Measurements from ENCODE around the gene H2AZ1. TPM values are rescaled to one million over a fixed set of nuclear protein-coding genes. Genes with fewer than 3 reads are reported as not detected.

Gene H2AZ1
- total and polyA plus RNA-seq, 9 of the 15 experiments (the other 6 are each of a cell fraction or from before 2014, with no cell fraction given): 605 to 4,380 (median 768) TPM

DNA sequence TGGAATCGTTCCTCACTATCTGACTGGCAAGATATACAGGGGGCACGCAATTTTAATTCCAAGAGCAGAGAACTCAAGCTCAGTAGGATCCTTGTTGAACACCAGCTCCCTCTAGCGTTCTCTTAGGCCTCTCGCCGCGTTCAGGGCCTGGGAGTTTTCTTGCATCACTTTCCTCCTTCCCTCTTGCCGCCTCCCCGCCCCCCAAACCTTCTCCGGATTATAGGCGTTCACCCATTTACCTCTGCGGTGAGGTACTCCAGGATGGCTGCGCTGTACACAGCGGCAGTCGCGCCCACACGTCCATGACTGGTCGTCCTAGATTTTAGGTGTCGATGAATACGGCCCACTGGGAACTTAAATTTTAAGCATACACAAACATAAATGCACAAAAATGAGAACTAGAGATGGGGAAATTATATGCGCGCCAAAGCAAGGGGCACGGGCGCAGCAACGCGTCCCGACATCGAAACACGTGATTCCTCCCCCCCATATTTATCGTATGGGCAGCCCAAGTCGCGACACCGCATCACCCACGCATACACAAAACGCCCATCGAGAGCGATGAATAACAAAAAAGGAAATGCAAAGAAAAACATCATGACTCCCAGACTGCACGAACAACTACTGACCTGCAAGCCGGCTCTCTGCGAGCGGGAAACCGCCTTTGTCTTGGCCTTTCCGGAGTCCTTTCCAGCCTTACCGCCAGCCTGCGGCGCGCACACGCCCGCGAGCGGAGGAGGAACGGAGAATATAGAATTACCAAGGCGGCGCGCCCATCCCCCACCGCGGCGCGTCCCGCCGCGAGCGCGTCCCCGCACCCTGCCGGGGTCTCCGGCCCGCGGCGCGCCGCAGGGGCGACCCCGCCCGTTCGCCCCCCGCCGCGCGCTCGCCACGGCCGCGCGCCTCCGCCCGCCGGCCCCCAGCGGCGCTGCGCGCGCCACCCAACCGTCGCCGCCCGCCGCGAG, 759 bp downstream of the H2AZ1 start (continued):
- peak; percentile 30; the same call in 1 of the 2 replicates for TF ChIP-seq TFE3 (CRISPR knock-in tag; IDR thresholded peaks at IDR 0.05)
- no peak for TF ChIP-seq NR4A1 (CRISPR knock-in tag; IDR thresholded peaks at IDR 0.05)
- TF ChIP-seq NR4A1 (tag; IDR thresholded peaks at IDR 0.05): no peak
- no peak for TF ChIP-seq YBX1 (IDR thresholded peaks at IDR 0.05)
- TF ChIP-seq BHLHE40 (IDR thresholded peaks at IDR 0.05; ENCODE audit: low read length): 0 out of 2 replicates have a peak, but pooled peaks have one; percentile 9
- TF ChIP-seq, protein P1, sequence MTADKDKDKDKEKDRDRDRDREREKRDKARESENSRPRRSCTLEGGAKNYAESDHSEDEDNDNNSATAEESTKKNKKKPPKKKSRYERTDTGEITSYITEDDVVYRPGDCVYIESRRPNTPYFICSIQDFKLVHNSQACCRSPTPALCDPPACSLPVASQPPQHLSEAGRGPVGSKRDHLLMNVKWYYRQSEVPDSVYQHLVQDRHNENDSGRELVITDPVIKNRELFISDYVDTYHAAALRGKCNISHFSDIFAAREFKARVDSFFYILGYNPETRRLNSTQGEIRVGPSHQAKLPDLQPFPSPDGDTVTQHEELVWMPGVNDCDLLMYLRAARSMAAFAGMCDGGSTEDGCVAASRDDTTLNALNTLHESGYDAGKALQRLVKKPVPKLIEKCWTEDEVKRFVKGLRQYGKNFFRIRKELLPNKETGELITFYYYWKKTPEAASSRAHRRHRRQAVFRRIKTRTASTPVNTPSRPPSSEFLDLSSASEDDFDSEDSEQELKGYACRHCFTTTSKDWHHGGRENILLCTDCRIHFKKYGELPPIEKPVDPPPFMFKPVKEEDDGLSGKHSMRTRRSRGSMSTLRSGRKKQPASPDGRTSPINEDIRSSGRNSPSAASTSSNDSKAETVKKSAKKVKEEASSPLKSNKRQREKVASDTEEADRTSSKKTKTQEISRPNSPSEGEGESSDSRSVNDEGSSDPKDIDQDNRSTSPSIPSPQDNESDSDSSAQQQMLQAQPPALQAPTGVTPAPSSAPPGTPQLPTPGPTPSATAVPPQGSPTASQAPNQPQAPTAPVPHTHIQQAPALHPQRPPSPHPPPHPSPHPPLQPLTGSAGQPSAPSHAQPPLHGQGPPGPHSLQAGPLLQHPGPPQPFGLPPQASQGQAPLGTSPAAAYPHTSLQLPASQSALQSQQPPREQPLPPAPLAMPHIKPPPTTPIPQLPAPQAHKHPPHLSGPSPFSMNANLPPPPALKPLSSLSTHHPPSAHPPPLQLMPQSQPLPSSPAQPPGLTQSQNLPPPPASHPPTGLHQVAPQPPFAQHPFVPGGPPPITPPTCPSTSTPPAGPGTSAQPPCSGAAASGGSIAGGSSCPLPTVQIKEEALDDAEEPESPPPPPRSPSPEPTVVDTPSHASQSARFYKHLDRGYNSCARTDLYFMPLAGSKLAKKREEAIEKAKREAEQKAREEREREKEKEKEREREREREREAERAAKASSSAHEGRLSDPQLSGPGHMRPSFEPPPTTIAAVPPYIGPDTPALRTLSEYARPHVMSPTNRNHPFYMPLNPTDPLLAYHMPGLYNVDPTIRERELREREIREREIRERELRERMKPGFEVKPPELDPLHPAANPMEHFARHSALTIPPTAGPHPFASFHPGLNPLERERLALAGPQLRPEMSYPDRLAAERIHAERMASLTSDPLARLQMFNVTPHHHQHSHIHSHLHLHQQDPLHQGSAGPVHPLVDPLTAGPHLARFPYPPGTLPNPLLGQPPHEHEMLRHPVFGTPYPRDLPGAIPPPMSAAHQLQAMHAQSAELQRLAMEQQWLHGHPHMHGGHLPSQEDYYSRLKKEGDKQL (CRISPR knock-in tag; IDR thresholded peaks at IDR 0.05; ENCODE audit: borderline replicate concordance): no peak
- TF ChIP-seq CHD2 (IDR thresholded peaks at IDR 0.05; ENCODE audit: low read depth, low read length): peak; percentile 39
- TF ChIP-seq E2F6 (IDR thresholded peaks at IDR 0.05; ENCODE audit: borderline replicate concordance in 1 of 2, extremely low read depth in 1 of 2, insufficient read depth in 1 of 2, insufficient read length in 1 of 2, low read depth in 1 of 2, low read length in 1 of 2, poor library complexity in 1 of 2, severe bottlenecking in 1 of 2): peak in 1 of 2 experiments; percentile 37
- TF ChIP-seq USF1 (CRISPR knock-in tag; IDR thresholded peaks at IDR 0.05): peak; percentile 81
- no peak for TF ChIP-seq RBM14 (IDR thresholded peaks at IDR 0.05; ENCODE audit: borderline replicate concordance, insufficient read depth, low read depth, low read length)
- TF ChIP-seq ARHGAP35 (IDR thresholded peaks at IDR 0.05; ENCODE audit: partially characterized antibody): no peak

Data from K562 (cell line).